Smooth muscle cell (in vitro differentiated cells): ENCODE data around the gene CDC42SE2. TPM values are rescaled to one million over a fixed set of nuclear protein-coding genes. Genes with fewer than 3 reads are reported as not detected.
"Not testable (repeated sequence)": the region's sequence is repeated elsewhere in the genome, so short reads cannot be mapped to it uniquely, and the experiment has no call there.

Experiments used
- DNase-seq: peaks from one replicate; lab custom pipeline; 2025; ENCODE audit not compliant: unreplicated experiment; lab: John Stamatoyannopoulos, UW
- H2AFZ ChIP-seq: fragments of 200-600 bp; sonication (generic); 2 replicates; pipeline ENCODE4 v1.6.0; 2016; ENCODE audit warnings: antibody characterized with exemption, low read depth, mild to moderate bottlenecking
- H3F3A ChIP-seq: fragments of 200-600 bp; sonication (generic); 2 replicates; pipeline ENCODE4 v1.6.0; 2017; ENCODE audit warnings: antibody characterized with exemption, low read depth
- H3K27ac ChIP-seq: fragments of 200-600 bp; sonication (generic); 2 replicates; pipeline ENCODE4 v1.5.1; 2016; ENCODE audit warnings: low read depth, mild to moderate bottlenecking
- H3K27me3 ChIP-seq: fragments of 200-600 bp; sonication (generic); 2 replicates; pipeline ENCODE4 v1.6.1; 2016; ENCODE audit warnings: low read depth, mild to moderate bottlenecking
- H3K36me3 ChIP-seq: fragments of 200-600 bp; sonication (generic); 2 replicates; pipeline ENCODE4 v1.5.1; 2016; ENCODE audit warnings: low read depth
- H3K4me1 ChIP-seq: fragments of 200-600 bp; sonication (generic); 2 replicates; pipeline ENCODE4 v1.5.1; 2016; ENCODE audit warnings: low read depth
- H3K4me2 ChIP-seq: fragments of 200-600 bp; sonication (generic); 2 replicates; pipeline ENCODE4 v1.6.0; 2016; ENCODE audit warnings: mild to moderate bottlenecking
- H3K4me3 ChIP-seq: fragments of 200-600 bp; sonication (generic); 2 replicates; pipeline ENCODE4 v1.5.1; 2016; ENCODE audit warnings: mild to moderate bottlenecking
- H3K79me2 ChIP-seq: fragments of 200-600 bp; sonication (generic); 2 replicates; pipeline ENCODE4 v1.6.0; 2016; ENCODE audit warnings: low read depth, mild to moderate bottlenecking
- H3K9ac ChIP-seq: fragments of 200-600 bp; sonication (generic); 2 replicates; pipeline ENCODE4 v1.6.0; 2016; ENCODE audit warnings: low read depth
- H3K9me3 ChIP-seq: fragments of 200-600 bp; sonication (generic); replicated peaks from 2 replicates; pipeline ENCODE4 v1.5.1; 2016; ENCODE audit warnings: low read depth
- H4K20me1 ChIP-seq: fragments of 200-600 bp; sonication (generic); 2 replicates; pipeline ENCODE4 v1.6.0; 2016; ENCODE audit warnings: low read depth
- WGBS: methylation state at CpG from one replicate; pipeline ENCODE4 v1.1.7; 2016; ENCODE audit warnings: low lambda C conversion rate; 5-methylcytosine and 5-hydroxymethylcytosine counted together
- polyA plus RNA-seq: library from polyadenylated mRNA; unstranded; fragments of >200 nt; fragmentation: Nextera tagmentation; extraction: Ambion mirVana; gene quantifications from 2 replicates; pipeline ENCODE4 v1.2.1, GENCODE V29; 2016
- total RNA-seq: library from RNA; depleted of rRNA; stranded (reverse); fragments of >200 nt; gene quantifications from 2 replicates; pipeline ENCODE4 v1.2.3, GENCODE V29; 2014
- TF ChIP-seq, protein P1 (sequence below): fragments of 200-600 bp; sonication (generic); IDR thresholded peaks from 2 replicates; pipeline ENCODE4 v1.5.1; 2017; ENCODE audit warnings: borderline replicate concordance, mild to moderate bottlenecking, antibody characterized with exemption; ENCODE audit not compliant: insufficient read depth, poor library complexity, severe bottlenecking

CDC42SE2 gene
- total and polyA plus RNA-seq, 2 experiments from 2014 or later, result 12.6 to 24.0 TPM

GRCh38 chr5:131393498-131393968 is 129.7 kb downstream of the CDC42SE2 start:
- peak overlapping the region; percentile 94 for H3K27ac ChIP-seq
- no peaks in the 10 kb centered on the region for H4K20me1 ChIP-seq
- 59% methylated on average over 5 of the region's 5 CpGs for WGBS
- H3K36me3 ChIP-seq, result no peaks in the 10 kb centered on the region
- H3K4me1 ChIP-seq, result no peaks in the 10 kb centered on the region
- H3K79me2 ChIP-seq, result no peaks in the 10 kb centered on the region
- TF ChIP-seq, protein P1, sequence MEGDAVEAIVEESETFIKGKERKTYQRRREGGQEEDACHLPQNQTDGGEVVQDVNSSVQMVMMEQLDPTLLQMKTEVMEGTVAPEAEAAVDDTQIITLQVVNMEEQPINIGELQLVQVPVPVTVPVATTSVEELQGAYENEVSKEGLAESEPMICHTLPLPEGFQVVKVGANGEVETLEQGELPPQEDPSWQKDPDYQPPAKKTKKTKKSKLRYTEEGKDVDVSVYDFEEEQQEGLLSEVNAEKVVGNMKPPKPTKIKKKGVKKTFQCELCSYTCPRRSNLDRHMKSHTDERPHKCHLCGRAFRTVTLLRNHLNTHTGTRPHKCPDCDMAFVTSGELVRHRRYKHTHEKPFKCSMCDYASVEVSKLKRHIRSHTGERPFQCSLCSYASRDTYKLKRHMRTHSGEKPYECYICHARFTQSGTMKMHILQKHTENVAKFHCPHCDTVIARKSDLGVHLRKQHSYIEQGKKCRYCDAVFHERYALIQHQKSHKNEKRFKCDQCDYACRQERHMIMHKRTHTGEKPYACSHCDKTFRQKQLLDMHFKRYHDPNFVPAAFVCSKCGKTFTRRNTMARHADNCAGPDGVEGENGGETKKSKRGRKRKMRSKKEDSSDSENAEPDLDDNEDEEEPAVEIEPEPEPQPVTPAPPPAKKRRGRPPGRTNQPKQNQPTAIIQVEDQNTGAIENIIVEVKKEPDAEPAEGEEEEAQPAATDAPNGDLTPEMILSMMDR, result no peak
- no peaks in the 10 kb centered on the region for H3F3A ChIP-seq
- no peaks in the 10 kb centered on the region for H3K27me3 ChIP-seq
- DNase-seq, result no peak
- H2AFZ ChIP-seq, result no peak overlapping the region
- H3K4me2 ChIP-seq, result peak overlapping the region; percentile 77
- H3K9me3 ChIP-seq, result no peaks in the 10 kb centered on the region
- H3K4me3 ChIP-seq, result no peak overlapping the region
- H3K9ac ChIP-seq, result peak overlapping the region; percentile 62

DNA sequence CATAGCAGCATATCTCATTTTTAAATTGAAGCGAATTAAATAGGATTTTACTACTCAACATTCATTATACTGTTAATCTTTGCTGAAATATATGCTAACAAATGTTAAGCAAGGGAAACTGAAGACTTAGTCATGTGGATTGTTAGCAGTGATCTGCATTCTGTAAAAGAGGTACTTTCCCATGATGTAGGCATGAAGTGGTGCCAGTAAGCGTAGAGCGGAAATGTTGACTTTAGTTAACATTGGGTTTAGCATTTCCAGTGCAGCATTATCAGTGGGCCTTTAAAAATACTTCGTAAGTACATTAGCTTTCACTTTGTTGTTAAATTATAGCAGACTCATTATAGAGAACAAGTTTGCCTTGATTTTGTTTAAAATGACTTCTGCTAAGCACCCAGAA is 130.3 kb downstream of the CDC42SE2 start:
- no peak for DNase-seq

DNA sequence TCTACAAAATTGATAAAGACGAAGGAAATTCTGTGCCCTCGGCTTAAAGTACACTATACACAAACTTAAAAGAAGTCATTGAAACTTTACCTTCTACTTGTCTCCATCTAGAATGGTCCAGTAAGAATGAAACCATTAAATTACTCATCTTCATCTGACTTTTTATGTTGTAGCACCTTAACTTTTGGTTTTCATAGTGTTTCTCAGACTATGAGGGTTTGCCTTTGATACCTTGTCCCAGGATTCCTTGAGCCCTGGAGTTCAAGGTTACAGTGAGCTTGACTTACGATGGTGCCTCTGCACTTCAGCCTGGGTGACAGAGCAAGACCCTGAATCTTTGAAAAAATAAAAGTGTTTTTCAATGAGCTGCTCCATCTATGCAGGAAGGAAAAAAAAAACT is 132.2 kb downstream of the CDC42SE2 start:
- 98% methylated on average over 3 of the region's 3 CpGs for WGBS
- Histone ChIP-seq H3K9me3 (no peaks in the 10 kb centered on the region), H3K4me3 (no peak overlapping the region), H3K79me2 (no peaks in the 10 kb centered on the region), H2AFZ (no peak overlapping the region), H3K4me1 (no peaks in the 10 kb centered on the region), H4K20me1 (no peaks in the 10 kb centered on the region), H3K4me2 (no peak overlapping the region), H3F3A (no peaks in the 10 kb centered on the region), H3K9ac (no peak overlapping the region), H3K27me3 (no peaks in the 10 kb centered on the region), H3K36me3 (no peaks in the 10 kb centered on the region), H3K27ac (no peak overlapping the region)
- no peak for DNase-seq
- TF ChIP-seq, protein P1, result no peak

More for the DNA sequence above, 130.3 kb downstream of the CDC42SE2 start:
- Histone ChIP-seq H3K36me3 (no peaks in the 10 kb centered on the region), H3K9me3 (no peaks in the 10 kb centered on the region), H3F3A (no peaks in the 10 kb centered on the region), H4K20me1 (no peaks in the 10 kb centered on the region), H3K27ac (peak overlapping the region; percentile 94), H3K27me3 (no peaks in the 10 kb centered on the region), H3K9ac (peak overlapping the region; percentile 62), H3K4me1 (no peaks in the 10 kb centered on the region), H3K4me3 (peak overlapping the region; percentile 8), H2AFZ (no peak overlapping the region), H3K4me2 (peak overlapping the region; percentile 77), H3K79me2 (no peaks in the 10 kb centered on the region)
- TF ChIP-seq, protein P1, result no peak
- WGBS, result 45% methylated on average over 4 of the region's 4 CpGs

GRCh38 chr5:131396630-131397273 is 132.9 kb downstream of the CDC42SE2 start:
- H3K79me2 ChIP-seq, result no peaks in the 10 kb centered on the region
- H4K20me1 ChIP-seq, result no peaks in the 10 kb centered on the region
- no peak overlapping the region for H2AFZ ChIP-seq
- H3K36me3 ChIP-seq, result no peaks in the 10 kb centered on the region
- TF ChIP-seq, protein P1, result no peak
- no peak for DNase-seq
- H3K9ac ChIP-seq, result no peak overlapping the region
- no peak overlapping the region for H3K4me2 ChIP-seq
- H3K4me1 ChIP-seq, result no peaks in the 10 kb centered on the region
- H3F3A ChIP-seq, result no peaks in the 10 kb centered on the region
- WGBS, result 98% methylated on average over 5 of the region's 5 CpGs
- H3K9me3 ChIP-seq, result peaks cover 1% of the 10 kb centered on the region
- no peaks in the 10 kb centered on the region for H3K27me3 ChIP-seq
- H3K4me3 ChIP-seq, result no peak overlapping the region
- no peak overlapping the region for H3K27ac ChIP-seq

GRCh38 chr5:131399007-131399406 is 135.2 kb downstream of the CDC42SE2 start:
- H3K79me2 ChIP-seq, H3K27me3 ChIP-seq, DNase-seq, H3K4me1 ChIP-seq, H2AFZ ChIP-seq, H3K4me3 ChIP-seq, H3F3A ChIP-seq, H3K27ac ChIP-seq, H4K20me1 ChIP-seq, H3K36me3 ChIP-seq, H3K9ac ChIP-seq, H3K4me2 ChIP-seq: not testable (repeated sequence)
- WGBS, result 98% methylated on average over 6 of the region's 6 CpGs
- peaks cover 12% of the 10 kb centered on the region for H3K9me3 ChIP-seq
